HUES6 (cell line): ENCODE results near the gene LRRN4.

Experiments
- H3K27ac ChIP-seq: 2 replicates; pipeline ENCODE4 v1.7.0; 2013; ENCODE audit warnings: low read depth, mild to moderate bottlenecking, low read length, inconsistent platforms
- H3K27me3 ChIP-seq: 2 replicates; pipeline ENCODE4 v1.6.1; 2013; ENCODE audit warnings: low read length; ENCODE audit not compliant: control insufficient read depth, insufficient read depth
- H3K36me3 ChIP-seq: 2 replicates; pipeline ENCODE4 v1.6.1; 2013; ENCODE audit warnings: low read length; ENCODE audit not compliant: control insufficient read depth, insufficient read depth
- H3K4me1 ChIP-seq: 2 replicates; pipeline ENCODE4 v1.6.1; 2013; ENCODE audit warnings: low read length; ENCODE audit not compliant: control insufficient read depth, insufficient read depth
- H3K4me3 ChIP-seq: 2 replicates; pipeline ENCODE4 v1.5.1; 2013; ENCODE audit warnings: low read depth, low read length
- H3K9ac ChIP-seq: one replicate; pipeline ENCODE4 v1.6.1; 2013; ENCODE audit warnings: mild to moderate bottlenecking, low read length
- H3K9me3 ChIP-seq: 2 replicates; pipeline ENCODE4 v1.6.1; 2013; ENCODE audit warnings: low read depth, low read length; ENCODE audit not compliant: control insufficient read depth, insufficient read depth

The LRRN4 gene

DNA sequence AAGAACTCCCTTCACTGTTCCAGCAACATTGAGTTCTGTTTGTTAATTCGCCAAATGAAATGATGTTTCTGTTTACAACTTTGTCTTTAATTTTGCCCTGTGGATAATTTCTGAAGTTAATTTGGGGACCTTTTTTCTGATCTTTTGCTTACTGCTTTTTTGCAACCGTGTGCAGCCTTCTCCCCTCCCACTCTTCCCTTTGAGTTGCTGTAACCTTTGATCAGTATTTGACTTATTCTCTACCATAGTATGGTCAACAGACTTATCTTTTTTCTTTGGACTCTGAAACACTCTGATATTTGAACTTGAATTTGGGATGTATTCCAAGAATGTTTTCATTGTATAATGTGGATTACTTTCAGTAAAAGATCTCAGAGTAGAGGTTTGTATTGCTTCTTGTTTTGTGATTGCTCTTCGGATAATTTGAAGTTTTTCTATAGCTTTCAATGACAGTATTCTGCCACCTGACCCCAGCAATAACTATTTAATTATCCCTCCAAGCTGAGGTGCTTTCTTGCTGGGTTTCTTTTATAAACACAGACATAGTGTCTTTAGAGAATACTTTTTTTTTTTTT is 46.2 kb downstream of the LRRN4 start:
- peak overlapping the region; percentile 91 for H3K9ac ChIP-seq
- H3K4me3 ChIP-seq, result peak overlapping the region; percentile 92
- H3K4me1 ChIP-seq, result peaks cover 12% of the 10 kb centered on the region; the same call in 1 of the 2 replicates
- peaks cover 31% of the 10 kb centered on the region for H3K36me3 ChIP-seq
- no peaks in the 10 kb centered on the region for H3K9me3 ChIP-seq
- H3K27me3 ChIP-seq, result no peaks in the 10 kb centered on the region
- no peak overlapping the region for H3K27ac ChIP-seq

DNA sequence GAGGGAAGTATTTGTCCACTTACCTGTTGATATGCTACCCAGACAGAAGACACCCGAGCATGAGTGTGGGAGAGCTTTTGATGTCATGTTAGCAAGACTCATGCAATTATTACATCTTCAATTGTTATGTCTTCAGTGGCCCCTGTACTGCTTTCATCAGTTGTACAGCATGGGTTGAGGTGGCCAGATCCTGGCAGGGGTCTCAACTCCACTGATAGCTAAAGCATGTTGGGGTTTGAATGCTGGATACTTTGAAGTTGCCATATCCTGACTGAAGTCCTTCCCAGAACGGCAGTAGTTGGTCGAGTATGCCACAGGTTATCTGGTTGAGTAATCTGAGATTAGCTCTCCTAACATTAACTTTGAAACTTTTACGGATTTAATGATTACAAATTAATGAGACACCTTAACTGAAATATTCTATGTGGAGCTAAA is 46.7 kb downstream of the LRRN4 start:
- peaks cover 26% of the 10 kb centered on the region for H3K36me3 ChIP-seq
- H3K9ac ChIP-seq, result peak overlapping the region; percentile 91
- H3K9me3 ChIP-seq, result no peaks in the 10 kb centered on the region
- peaks cover 12% of the 10 kb centered on the region; the same call in 1 of the 2 replicates for H3K4me1 ChIP-seq
- H3K27ac ChIP-seq, result no peak overlapping the region
- peak overlapping the region; percentile 92 for H3K4me3 ChIP-seq
- H3K27me3 ChIP-seq, result no peaks in the 10 kb centered on the region

DNA sequence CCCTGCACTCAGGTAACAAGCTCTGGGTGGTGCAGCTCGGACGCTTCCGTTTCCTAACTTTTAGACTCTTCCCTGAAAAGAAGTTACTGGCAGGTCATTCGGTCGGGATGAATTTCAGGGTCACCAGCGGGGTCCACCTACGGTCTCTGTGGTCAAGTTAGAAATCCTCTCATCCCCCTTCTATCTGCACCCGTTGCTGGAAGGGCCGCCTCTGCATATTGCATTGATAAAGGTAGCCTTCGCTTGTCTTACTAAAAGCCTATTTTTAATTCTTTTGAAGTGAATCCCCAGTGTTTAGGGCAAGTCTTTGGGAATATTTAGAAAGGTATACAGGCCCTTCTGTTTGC is 47.3 kb downstream of the LRRN4 start:
- Histone ChIP-seq H3K27ac (peak overlapping the region; percentile 73; the same call in 1 of the 2 replicates), H3K4me1 (peaks cover 12% of the 10 kb centered on the region; the same call in 1 of the 2 replicates), H3K4me3 (peak overlapping the region; percentile 92)

DNA sequence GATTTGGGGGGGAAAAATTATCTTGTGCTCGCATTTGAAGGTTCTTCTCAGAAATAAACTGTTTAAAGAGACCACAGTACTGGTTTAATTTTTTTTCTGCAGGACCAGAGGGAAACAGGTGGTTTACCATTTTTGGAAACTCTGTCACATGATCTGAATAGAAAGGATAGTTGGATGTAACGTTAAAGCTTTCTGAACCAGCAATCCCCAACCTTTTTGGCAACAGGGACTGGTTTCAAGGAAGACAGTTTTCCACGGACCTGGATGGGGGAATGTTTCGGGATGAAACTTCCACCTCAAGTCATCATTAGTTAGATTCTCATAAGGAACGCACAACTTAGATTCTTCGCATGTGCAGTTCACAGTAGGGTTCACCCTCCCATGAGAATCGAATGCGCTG is 53.0 kb downstream of the LRRN4 start:
- no peak overlapping the region for H3K27ac ChIP-seq
- no peak overlapping the region for H3K9ac ChIP-seq
- peaks cover 24% of the 10 kb centered on the region for H3K36me3 ChIP-seq

More for the DNA sequence above, 47.3 kb downstream of the LRRN4 start:
- no peaks in the 10 kb centered on the region for H3K9me3 ChIP-seq
- peak overlapping the region; percentile 91 for H3K9ac ChIP-seq
- peaks cover 20% of the 10 kb centered on the region for H3K36me3 ChIP-seq
- H3K27me3 ChIP-seq, result no peaks in the 10 kb centered on the region

DNA sequence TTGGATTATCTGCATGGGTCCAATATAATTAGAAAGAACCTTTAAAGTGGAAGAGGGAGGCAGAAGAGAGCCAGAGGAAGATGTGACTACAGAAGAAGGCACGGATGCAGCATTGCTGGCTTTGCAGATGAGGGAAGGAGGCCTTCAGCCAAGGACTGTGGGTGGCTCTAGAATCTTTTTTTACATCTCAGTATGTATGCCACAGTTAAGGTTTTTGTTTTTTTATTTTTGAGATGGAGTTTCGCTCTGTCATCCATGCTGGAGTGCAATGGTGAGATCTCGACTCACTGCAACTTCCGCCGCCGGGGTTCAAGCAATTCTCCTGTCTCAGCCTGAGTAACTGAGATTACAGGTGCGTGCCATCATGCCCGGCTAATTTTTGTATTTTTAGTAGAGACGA is 54.1 kb downstream of the LRRN4 start:
- Histone ChIP-seq H3K27me3 (no peaks in the 10 kb centered on the region), H3K27ac (no peak overlapping the region), H3K4me3 (no peak overlapping the region), H3K9me3 (no peaks in the 10 kb centered on the region), H3K9ac (no peak overlapping the region), H3K4me1 (no peaks in the 10 kb centered on the region), H3K36me3 (peaks cover 34% of the 10 kb centered on the region)

More for the DNA sequence above, 53.0 kb downstream of the LRRN4 start:
- Histone ChIP-seq H3K9me3 (no peaks in the 10 kb centered on the region), H3K27me3 (no peaks in the 10 kb centered on the region), H3K4me3 (no peak overlapping the region), H3K4me1 (no peaks in the 10 kb centered on the region)

DNA sequence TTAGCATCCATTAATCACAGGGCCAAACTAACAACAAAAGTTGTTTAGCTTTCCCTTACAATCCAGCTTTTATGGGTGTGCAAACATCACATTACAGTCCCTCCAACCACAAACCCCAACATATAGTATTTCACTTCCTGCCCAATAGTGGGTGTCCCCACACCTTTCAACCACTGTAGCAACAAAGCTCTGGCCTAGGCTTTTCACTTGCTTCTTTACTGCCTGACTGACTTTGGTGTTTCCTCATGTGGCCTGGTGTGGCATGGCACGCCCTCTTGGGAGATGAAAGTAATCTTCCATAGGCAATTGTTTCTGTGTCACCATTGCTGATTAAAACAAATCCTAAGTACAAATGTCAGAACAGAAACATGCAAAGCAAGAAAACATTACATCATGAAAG is 57.1 kb downstream of the LRRN4 start:
- peaks cover 55% of the 10 kb centered on the region for H3K36me3 ChIP-seq
- no peaks in the 10 kb centered on the region for H3K9me3 ChIP-seq
- no peaks in the 10 kb centered on the region for H3K4me1 ChIP-seq
- no peak overlapping the region for H3K27ac ChIP-seq
- H3K27me3 ChIP-seq, result no peaks in the 10 kb centered on the region
- no peak overlapping the region for H3K9ac ChIP-seq
- H3K4me3 ChIP-seq, result no peak overlapping the region

DNA sequence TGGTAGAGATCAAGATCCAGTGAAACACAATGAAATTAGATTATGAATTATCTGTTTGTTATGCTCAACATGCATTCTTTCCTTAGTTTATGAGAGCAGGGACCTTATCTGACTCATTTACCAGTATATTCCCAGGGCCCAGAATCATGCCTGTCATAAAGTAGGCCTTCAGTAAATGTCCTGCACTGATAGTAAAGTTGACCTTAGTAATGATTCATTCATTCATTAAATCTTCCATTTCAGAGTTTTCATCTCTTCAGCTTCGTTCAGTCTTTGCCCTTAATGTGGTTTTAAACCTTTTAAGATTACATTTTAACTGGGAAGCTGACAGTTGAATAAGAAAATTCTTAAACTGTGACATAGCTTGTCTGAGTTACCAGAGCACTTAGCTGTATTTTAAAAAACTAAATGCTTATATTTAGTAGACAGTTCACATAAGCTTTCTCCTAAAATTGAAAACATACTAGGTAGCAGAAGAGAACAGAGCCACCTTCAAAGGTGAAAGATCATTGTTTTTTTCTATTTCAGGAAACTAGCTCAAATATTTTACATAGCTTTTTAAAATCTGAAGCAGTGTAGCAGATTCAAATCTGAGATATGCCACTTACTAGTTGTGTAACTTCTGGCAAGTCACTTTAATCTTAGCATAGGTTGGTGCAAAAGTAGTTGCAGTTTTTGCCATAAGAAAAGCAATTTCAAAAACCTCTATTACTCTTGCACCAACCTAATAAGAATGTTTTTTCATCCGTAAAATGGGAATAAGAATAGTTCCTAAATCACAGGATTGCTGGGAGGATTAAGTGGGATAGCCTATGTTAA is 62.0 kb downstream of the LRRN4 start:
- Histone ChIP-seq H3K9ac (no peak overlapping the region), H3K27me3 (no peaks in the 10 kb centered on the region), H3K4me3 (no peak overlapping the region), H3K36me3 (peaks cover 79% of the 10 kb centered on the region), H3K27ac (no peak overlapping the region), H3K9me3 (no peaks in the 10 kb centered on the region), H3K4me1 (no peaks in the 10 kb centered on the region)

DNA sequence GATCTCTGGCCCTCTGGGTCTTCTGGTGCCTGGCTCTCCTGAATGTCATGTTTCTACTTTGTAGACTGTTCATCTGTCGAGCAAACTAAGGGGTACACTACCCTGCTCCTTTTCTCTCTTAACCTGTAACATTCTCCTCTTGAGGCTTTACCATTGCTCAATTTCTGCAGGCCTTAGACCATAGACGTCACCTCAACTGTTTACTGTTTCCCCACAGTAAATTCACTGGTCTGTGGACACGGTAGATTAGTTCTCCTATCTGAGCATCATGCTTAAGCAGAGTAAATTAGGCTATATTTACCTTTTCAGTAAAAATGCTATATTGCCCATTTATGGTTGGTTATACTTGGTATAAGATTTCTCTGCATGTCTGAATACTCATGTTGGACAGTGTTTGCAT is 62.9 kb downstream of the LRRN4 start:
- H3K36me3 ChIP-seq, result peaks cover 82% of the 10 kb centered on the region
- no peaks in the 10 kb centered on the region for H3K27me3 ChIP-seq
- no peaks in the 10 kb centered on the region for H3K9me3 ChIP-seq
- H3K4me3 ChIP-seq, result no peak overlapping the region
- no peak overlapping the region for H3K27ac ChIP-seq
- no peak overlapping the region for H3K9ac ChIP-seq
- no peaks in the 10 kb centered on the region for H3K4me1 ChIP-seq
